Aorta (tissue), 5 donors: ENCODE results near the gene MRPL53. TPM values are rescaled to one million over a fixed set of nuclear protein-coding genes. Genes with fewer than 3 reads are reported as not detected.
"Not testable (repeated sequence)": the region's sequence is repeated elsewhere in the genome, so short reads cannot be mapped to it uniquely, and the experiment has no call there.

Source experiments
- ATAC-seq: fragments of 200-7000 bp; cut with Tn5 transposase; one replicate; pipeline ENCODE4 v1.9.1; 2022; ENCODE audit warnings: moderate library complexity; ENCODE audit not compliant: low FRiP score
- DNase-seq, 2 donors: peaks; one replicate each; pipeline ENCODE4 v3.0.0-alpha.2; 2020
- H3K27ac ChIP-seq, 2 donors: one replicate each; pipeline ENCODE4 v1.5.1; 2013; ENCODE audit warnings: low read length in 2 of 2, mild to moderate bottlenecking in 2 of 2, moderate library complexity in 2 of 2, control low read depth in 1 of 2, inconsistent platforms in 1 of 2, low read depth in 1 of 2
- H3K27me3 ChIP-seq, 2 donors: one replicate each; pipeline ENCODE4 v1.6.1; 2013; ENCODE audit warnings: control low read depth in 1 of 2, low read length in 1 of 2, mild to moderate bottlenecking in 1 of 2, moderate library complexity in 1 of 2; ENCODE audit not compliant: insufficient read depth in 2 of 2, control insufficient read depth in 1 of 2
- H3K36me3 ChIP-seq, 2 donors: one replicate each; pipeline ENCODE4 v1.6.1; 2013; ENCODE audit warnings: control low read depth in 1 of 2, low read length in 1 of 2, mild to moderate bottlenecking in 1 of 2; ENCODE audit not compliant: insufficient read depth in 2 of 2, control insufficient read depth in 1 of 2
- H3K4me1 ChIP-seq, 2 donors: one replicate each; pipeline ENCODE4 v1.6.1; 2013; ENCODE audit warnings: low read length in 2 of 2, control low read depth in 1 of 2, mild to moderate bottlenecking in 1 of 2, moderate library complexity in 1 of 2; ENCODE audit not compliant: insufficient read depth in 2 of 2, control insufficient read depth in 1 of 2
- H3K4me3 ChIP-seq, 2 donors: one replicate each; pipeline ENCODE4 v1.5.1; 2013; ENCODE audit warnings: low read length in 2 of 2, control low read depth in 1 of 2, mild to moderate bottlenecking in 1 of 2
- H3K9me3 ChIP-seq: one replicate; pipeline ENCODE4 v1.6.1; 2013; ENCODE audit warnings: mild to moderate bottlenecking, low read length; ENCODE audit not compliant: control insufficient read depth
- WGBS, 2 donors: extraction: QIAGEN DNeasy Blood & Tissue Kit; methylation state at CpG; one replicate each; pipeline ENCODE4 v1.1.7; 2013; 5-methylcytosine and 5-hydroxymethylcytosine counted together
- intact Hi-C, 2 donors: fragments of 100-400 bp; cut with DNase I; formaldehyde crosslinking; loops; one replicate each; pipeline versions ENCODE4 v1.14.2 to v1.15.0; 2022
- polyA plus RNA-seq, 2 donors: library from polyadenylated mRNA; stranded (reverse); fragments of 200-250 nt; gene quantifications; one replicate each; pipeline ENCODE4 v1.2.3, GENCODE V29; 2013
- total RNA-seq, 2 donors: library from RNA; stranded (reverse); fragmentation: NEBNext Ultra II Directional; extraction: Animal tissue kit (Norgen Biotek cat#: 25700); gene quantifications; one replicate each; pipeline ENCODE4 v1.2.1, GENCODE V29; 2021
- donor health status: healthy with polysubstance abuse.
- donor health status: Bipolar disorder and iron deficiency.
- donor health status: DM: no; HTN: no; CAD: no.
- donor health status: DM: no; HTN: no; CAD: no.
- donor health status: DM: yes; HTN: yes; CAD: no.

Gene MRPL53
- total and polyA plus RNA-seq, 4 donors: 55.1 to 63.1 (median 56.2) TPM

- intact Hi-C loops: no loop called here
- Histone ChIP-seq H3K4me1 (peaks cover 0 to 2% of the 10 kb centered on the region in 2 donors), H3K27ac (no peak overlapping the region), H3K9me3 (no peaks in the 10 kb centered on the region), H3K36me3 (no peaks in the 10 kb centered on the region), H3K27me3 (no peaks in the 10 kb centered on the region), H3K4me3 (no peak overlapping the region)
- 59 to 67% methylated on average over 3 of the region's 3 CpGs for WGBS, 2 donors
- DNase-seq (no peak), ATAC-seq (no peak)
Measured at GRCh38 chr2:74450570-74451190, 21.8 kb downstream of the MRPL53 start.

- Histone ChIP-seq H3K27ac (no peak overlapping the region), H3K36me3 (no peaks in the 10 kb centered on the region), H3K27me3 (no peaks in the 10 kb centered on the region), H3K4me3 (no peak overlapping the region), H3K9me3 (no peaks in the 10 kb centered on the region), H3K4me1 (no peaks in the 10 kb centered on the region)
- WGBS, 2 donors: 82 to 84% methylated on average over 2 of the region's 2 CpGs
- no peak for ATAC-seq
- intact Hi-C loops: no loop called here
- no peak for DNase-seq
Measured at GRCh38 chr2:74448771-74449170, 23.7 kb downstream of the MRPL53 start.

- WGBS, 2 donors: 88 to 92% methylated on average over 5 of the region's 5 CpGs
- intact Hi-C loops: no loop called here
Measured at GRCh38 chr2:74447230-74447999, 25.1 kb downstream of the MRPL53 start.

GRCh38 chr2:74444498-74445318 is 27.8 kb downstream of the MRPL53 start:
- no peaks in the 10 kb centered on the region for H3K36me3 ChIP-seq
- no peak overlapping the region for H3K4me3 ChIP-seq
- no peaks in the 10 kb centered on the region for H3K27me3 ChIP-seq
- H3K27ac ChIP-seq: no peak overlapping the region
- no peaks in the 10 kb centered on the region for H3K4me1 ChIP-seq
- ATAC-seq (no peak), DNase-seq (peak in 1 of 2 donors; percentile 13)
- intact Hi-C loops: no loop called here
- WGBS, 2 donors: 17 to 26% methylated on average over 5 of the region's 5 CpGs
- no peaks in the 10 kb centered on the region for H3K9me3 ChIP-seq

More at GRCh38 chr2:74447230-74447999, 25.1 kb downstream of the MRPL53 start:
- Histone ChIP-seq H3K27me3 (no peaks in the 10 kb centered on the region), H3K36me3 (no peaks in the 10 kb centered on the region), H3K4me3 (no peak overlapping the region), H3K27ac (no peak overlapping the region), H3K4me1 (no peaks in the 10 kb centered on the region), H3K9me3 (no peaks in the 10 kb centered on the region)
- DNase-seq (peak in 1 of 2 donors; percentile 9), ATAC-seq (no peak)

GRCh38 chr2:74442483-74443297 is 29.8 kb downstream of the MRPL53 start:
- H3K27ac ChIP-seq, H3K4me1 ChIP-seq, H3K4me3 ChIP-seq, H3K9me3 ChIP-seq, H3K27me3 ChIP-seq, intact Hi-C loops, ATAC-seq, H3K36me3 ChIP-seq: not testable (repeated sequence)
- DNase-seq: peak in 1 of 2 donors; percentile 62
- 93 to 97% methylated on average over 16 of the region's 16 CpGs for WGBS, 2 donors

- Histone ChIP-seq H3K36me3 (no peaks in the 10 kb centered on the region), H3K4me3 (peak within 1 kb of the TSS in 1 of 2 donors; percentile 41), H3K27ac (peak within 1 kb of the TSS in 1 of 2 donors; percentile 41), H3K27me3 (no peaks in the 10 kb centered on the region), H3K9me3 (no peaks in the 10 kb centered on the region), H3K4me1 (no peaks in the 10 kb centered on the region)
- peak; percentile 12 for ATAC-seq
- WGBS, 2 donors: 9 to 12% methylated on average over 61 to 75 of the region's 75 CpGs
- intact Hi-C loops: no loop called here
- DNase-seq: peak; percentile 62 to 81
Measured at GRCh38 chr2:74441690-74442482, 30.6 kb downstream of the MRPL53 start, which contains the start of gene RTKN. TSS of gene RTKN (minus strand) at chr2:74441937. CDS start at chr2:74441816, 121 bp downstream.

GRCh38 chr2:74441170-74441689 is 31.2 kb downstream of the MRPL53 start:
- Histone ChIP-seq H3K4me1 (no peaks in the 10 kb centered on the region), H3K4me3 (peak overlapping the region in 1 of 2 donors; percentile 41), H3K9me3 (no peaks in the 10 kb centered on the region), H3K27ac (no peak overlapping the region), H3K27me3 (no peaks in the 10 kb centered on the region), H3K36me3 (no peaks in the 10 kb centered on the region)
- 27 to 31% methylated on average over 33 of the region's 33 CpGs for WGBS, 2 donors
- intact Hi-C loops: no loop called here
- peak; percentile 24 for ATAC-seq
- DNase-seq: no peak
